Ectodermal cell (in vitro differentiated cells): ENCODE results near the gene UVRAG.

ENCODE experiments used
- H3K27ac ChIP-seq: 2 replicates; pipeline ENCODE4 v1.7.0; 2013; ENCODE audit warnings: mild to moderate bottlenecking, low read depth, low read length; ENCODE audit not compliant: insufficient read depth, poor library complexity, severe bottlenecking
- H3K27me3 ChIP-seq: 2 replicates; pipeline ENCODE4 v1.7.0; 2013; ENCODE audit warnings: mild to moderate bottlenecking, low read length; ENCODE audit not compliant: insufficient read depth, control insufficient read depth, poor library complexity, severe bottlenecking
- H3K36me3 ChIP-seq: one replicate; pipeline ENCODE4 v1.7.0; 2013; ENCODE audit warnings: low read length; ENCODE audit not compliant: control insufficient read depth, insufficient read depth
- H3K4me1 ChIP-seq: one replicate; pipeline ENCODE4 v1.7.0; 2013; ENCODE audit warnings: low read length; ENCODE audit not compliant: control insufficient read depth, insufficient read depth
- H3K4me3 ChIP-seq: 2 replicates; pipeline ENCODE4 v1.7.0; 2013; ENCODE audit warnings: low read depth, low read length, control low read depth; ENCODE audit not compliant: insufficient read depth
- H3K9me3 ChIP-seq: 2 replicates; pipeline ENCODE4 v1.7.0; 2013; ENCODE audit warnings: mild to moderate bottlenecking, low read length, moderate library complexity; ENCODE audit not compliant: control insufficient read depth
- WGBS, 2 experiments: methylation state at CpG; one replicate each; pipeline ENCODE4 v1.1.7; 2013; ENCODE audit warnings: missing lambda C conversion rate in 2 of 2; 5-methylcytosine and 5-hydroxymethylcytosine counted together

UVRAG gene

DNA sequence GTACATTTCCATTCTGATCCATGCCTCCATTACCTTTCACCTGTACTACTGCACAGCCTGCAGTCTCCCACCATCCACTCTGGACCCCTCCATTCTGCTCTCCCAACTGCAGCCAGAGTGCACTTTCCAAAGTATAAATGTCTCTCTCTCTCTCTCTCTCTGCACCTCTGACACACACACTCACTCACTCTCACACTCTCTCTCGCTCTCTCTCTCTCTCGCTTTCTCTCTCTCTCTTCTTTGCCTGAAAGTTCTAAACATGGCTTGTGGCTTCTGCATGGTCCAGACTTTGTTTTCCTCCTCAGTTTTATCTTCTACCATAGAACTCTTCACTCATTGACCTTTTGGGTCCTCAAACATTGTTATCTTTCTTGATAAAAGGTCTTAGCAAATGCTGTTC lies 314.7 kb downstream of the UVRAG start:
- H3K36me3 ChIP-seq, result no peaks in the 10 kb centered on the region
- H3K4me1 ChIP-seq, result no peaks in the 10 kb centered on the region
- H3K4me3 ChIP-seq, result no peak overlapping the region
- no peaks in the 10 kb centered on the region for H3K27me3 ChIP-seq
- no peak overlapping the region for H3K27ac ChIP-seq
- H3K9me3 ChIP-seq, result no peaks in the 10 kb centered on the region
- 93 to 95% methylated on average over 2 of the region's 2 CpGs for WGBS, 2 experiments

DNA sequence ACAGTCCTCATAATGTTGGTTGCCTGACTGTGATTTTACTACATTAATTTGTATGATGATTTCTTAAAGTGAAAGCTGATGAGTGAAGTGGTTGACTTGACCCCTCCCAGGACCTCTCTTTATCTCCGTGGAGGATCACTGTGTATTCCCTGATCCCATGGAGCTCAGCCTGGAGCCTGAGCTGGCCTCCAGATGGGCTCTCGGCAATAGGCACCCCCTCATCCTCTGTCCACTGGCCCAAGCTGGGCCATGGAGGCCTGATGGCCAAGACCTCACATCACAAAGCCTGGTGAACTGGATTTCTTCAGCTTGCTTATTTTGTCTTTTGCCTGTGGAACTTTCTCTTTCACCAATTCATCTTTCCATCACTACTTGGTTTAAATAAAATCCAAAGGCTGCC lies 316.1 kb downstream of the UVRAG start:
- Histone ChIP-seq H3K27me3 (no peaks in the 10 kb centered on the region), H3K4me1 (no peaks in the 10 kb centered on the region), H3K4me3 (no peak overlapping the region), H3K36me3 (no peaks in the 10 kb centered on the region), H3K9me3 (no peaks in the 10 kb centered on the region), H3K27ac (no peak overlapping the region)
- WGBS, 2 experiments, result 82 to 85% methylated on average over 2 of the region's 2 CpGs

DNA sequence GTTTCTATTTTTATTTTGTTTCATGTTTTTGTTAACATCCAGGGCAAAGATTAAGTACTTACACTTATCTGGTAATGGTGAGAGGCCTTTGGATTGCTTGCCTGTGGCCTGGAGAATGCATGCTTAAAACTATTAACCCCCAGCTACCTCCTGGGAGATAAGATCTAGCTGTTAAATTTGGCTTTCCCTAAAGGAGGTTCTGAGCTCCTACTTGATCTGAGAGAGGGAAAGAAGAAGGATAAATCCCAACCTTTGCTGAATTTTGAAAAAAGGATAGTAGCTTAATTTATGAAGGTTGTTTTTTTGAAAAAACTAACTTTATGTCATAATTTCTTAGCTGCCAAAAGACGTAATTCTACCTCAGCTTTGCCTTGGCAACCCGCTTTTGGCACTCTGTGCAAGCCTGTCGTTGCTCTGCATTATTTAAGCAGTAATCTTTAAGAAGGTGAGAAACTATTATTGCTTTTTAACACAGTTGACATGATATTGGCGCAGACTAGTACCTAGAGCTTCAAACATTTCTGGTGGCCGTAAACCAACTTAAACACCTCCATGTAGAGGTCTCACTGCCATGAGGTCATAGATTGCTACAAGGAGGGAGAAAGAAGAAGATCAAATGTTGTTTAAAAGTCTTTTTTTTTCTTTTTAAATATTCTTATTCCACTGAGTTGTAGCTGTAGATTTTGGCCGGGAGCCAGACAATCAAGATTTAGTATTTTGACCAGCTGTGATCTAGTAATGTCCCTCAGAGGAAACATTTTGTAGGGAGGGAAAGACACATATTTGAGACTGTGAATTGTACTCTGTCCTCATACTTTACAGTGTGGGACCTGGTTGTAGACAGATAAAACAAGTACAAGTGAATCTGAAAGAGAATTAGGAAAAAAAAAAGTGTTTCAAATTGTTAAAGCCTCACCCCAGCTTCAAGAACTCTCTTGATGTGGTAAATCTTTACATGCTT lies 316.9 kb downstream of the UVRAG start:
- H3K36me3 ChIP-seq, result no peaks in the 10 kb centered on the region
- 93 to 95% methylated on average over 6 of the region's 6 CpGs for WGBS, 2 experiments
- no peak overlapping the region for H3K4me3 ChIP-seq
- no peak overlapping the region for H3K27ac ChIP-seq
- H3K27me3 ChIP-seq, result no peaks in the 10 kb centered on the region
- H3K9me3 ChIP-seq, result no peaks in the 10 kb centered on the region
- no peaks in the 10 kb centered on the region for H3K4me1 ChIP-seq

DNA sequence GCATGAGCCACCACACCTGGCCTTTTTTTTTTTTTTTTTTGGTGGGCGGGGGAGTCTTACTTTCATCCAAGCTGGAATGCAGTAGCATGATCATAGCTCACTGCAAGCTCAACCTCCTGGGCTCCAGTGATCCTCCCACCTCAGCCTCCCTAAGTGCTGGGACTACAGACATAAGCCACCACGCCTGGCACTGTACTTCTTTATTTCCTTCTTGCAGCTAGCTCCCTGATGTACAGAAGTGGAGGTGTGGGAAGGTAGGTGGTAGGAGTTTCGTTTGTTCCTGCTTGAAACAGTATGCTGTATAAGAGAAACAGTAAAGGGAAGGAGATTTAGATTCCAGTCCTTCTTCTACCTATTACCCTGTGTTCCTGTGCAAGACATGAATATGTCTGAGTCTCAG lies 319.2 kb downstream of the UVRAG start:
- Histone ChIP-seq H3K27me3 (no peaks in the 10 kb centered on the region), H3K36me3 (no peaks in the 10 kb centered on the region), H3K9me3 (no peaks in the 10 kb centered on the region), H3K4me1 (no peaks in the 10 kb centered on the region), H3K4me3 (no peak overlapping the region), H3K27ac (no peak overlapping the region)
- 89 to 90% methylated on average over 3 of the region's 3 CpGs for WGBS, 2 experiments

DNA sequence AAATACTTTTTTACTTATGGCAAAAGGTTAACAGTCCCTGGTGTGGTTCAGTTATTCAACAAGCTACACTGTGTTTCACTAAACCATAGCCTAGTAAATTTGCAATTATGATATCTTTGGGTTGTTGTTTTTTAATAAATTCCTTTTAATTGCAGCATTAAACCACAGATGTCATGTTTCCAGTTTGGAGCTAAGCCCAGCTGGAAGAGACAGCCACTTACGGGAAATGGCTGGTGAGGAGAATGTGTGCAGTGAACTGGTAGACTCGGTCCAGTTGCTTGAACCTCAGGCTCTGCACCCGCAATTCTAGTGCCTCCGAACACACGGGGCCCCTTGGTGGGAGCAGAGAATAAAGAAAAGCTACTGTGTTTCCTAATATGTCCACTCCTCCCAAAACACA lies 320.5 kb downstream of the UVRAG start:
- no peaks in the 10 kb centered on the region for H3K9me3 ChIP-seq
- WGBS, 2 experiments, result 95 to 97% methylated on average over 5 of the region's 5 CpGs
- H3K4me1 ChIP-seq, result no peaks in the 10 kb centered on the region
- H3K4me3 ChIP-seq, result no peak overlapping the region
- H3K27me3 ChIP-seq, result no peaks in the 10 kb centered on the region
- H3K27ac ChIP-seq, result no peak overlapping the region
- no peaks in the 10 kb centered on the region for H3K36me3 ChIP-seq

DNA sequence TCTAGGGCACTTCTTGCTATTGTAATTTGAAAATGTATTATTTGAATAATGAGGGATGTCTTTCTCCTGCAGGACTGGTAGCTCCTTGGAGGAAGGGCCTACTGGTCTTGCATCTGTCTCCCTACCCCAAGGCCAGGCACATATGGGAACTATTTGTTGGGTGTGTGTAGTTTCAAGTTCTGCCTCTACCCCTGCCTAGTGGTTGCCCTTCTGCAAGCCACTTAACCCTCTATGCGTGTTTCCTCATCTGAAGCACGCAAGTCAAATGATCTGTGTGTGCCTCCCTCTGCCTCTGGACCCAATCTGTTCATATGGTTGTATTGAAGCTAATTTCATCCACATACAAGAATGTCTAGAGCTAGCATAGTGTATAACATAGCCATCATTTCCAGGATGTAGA lies 324.3 kb downstream of the UVRAG start:
- WGBS, 2 experiments, result 90 to 95% methylated on average over 2 of the region's 2 CpGs
- H3K27me3 ChIP-seq, result no peaks in the 10 kb centered on the region
- no peaks in the 10 kb centered on the region for H3K9me3 ChIP-seq
- no peak overlapping the region for H3K27ac ChIP-seq
- no peak overlapping the region for H3K4me3 ChIP-seq
- no peaks in the 10 kb centered on the region for H3K36me3 ChIP-seq
- H3K4me1 ChIP-seq, result no peaks in the 10 kb centered on the region

DNA sequence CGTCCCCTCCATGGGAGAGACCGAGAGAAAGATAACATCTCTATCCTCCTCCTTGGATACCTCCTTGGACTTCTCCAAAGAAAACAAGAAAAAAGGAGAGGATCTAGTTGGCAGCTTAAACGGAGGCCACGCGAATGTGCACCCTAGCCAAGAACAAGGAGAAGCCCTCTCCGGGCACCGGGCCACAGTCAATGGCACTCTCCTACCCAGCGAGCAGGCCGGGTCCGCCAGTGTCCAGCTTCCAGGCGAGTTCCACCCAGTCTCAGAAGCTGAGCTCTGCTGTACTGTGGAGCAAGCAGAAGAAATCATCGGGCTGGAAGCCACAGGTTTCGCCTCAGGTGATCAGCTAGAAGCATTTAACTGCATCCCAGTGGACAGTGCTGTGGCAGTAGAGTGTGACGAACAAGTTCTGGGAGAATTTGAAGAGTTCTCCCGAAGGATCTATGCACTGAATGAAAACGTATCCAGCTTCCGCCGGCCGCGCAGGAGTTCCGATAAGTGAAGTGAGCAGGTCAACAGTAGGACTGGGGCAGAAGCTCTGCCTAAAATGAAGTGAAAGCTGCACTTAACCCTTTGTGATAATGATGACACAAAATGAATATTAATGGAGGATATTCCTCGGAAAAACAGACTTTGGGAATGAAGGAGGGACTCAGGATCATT lies 326.0 kb downstream of the UVRAG start:
- Histone ChIP-seq H3K27me3 (no peaks in the 10 kb centered on the region), H3K9me3 (no peaks in the 10 kb centered on the region), H3K36me3 (no peaks in the 10 kb centered on the region), H3K4me1 (no peaks in the 10 kb centered on the region), H3K4me3 (no peak overlapping the region), H3K27ac (no peak overlapping the region)
- 95 to 96% methylated on average over 22 of the region's 22 CpGs for WGBS, 2 experiments

DNA sequence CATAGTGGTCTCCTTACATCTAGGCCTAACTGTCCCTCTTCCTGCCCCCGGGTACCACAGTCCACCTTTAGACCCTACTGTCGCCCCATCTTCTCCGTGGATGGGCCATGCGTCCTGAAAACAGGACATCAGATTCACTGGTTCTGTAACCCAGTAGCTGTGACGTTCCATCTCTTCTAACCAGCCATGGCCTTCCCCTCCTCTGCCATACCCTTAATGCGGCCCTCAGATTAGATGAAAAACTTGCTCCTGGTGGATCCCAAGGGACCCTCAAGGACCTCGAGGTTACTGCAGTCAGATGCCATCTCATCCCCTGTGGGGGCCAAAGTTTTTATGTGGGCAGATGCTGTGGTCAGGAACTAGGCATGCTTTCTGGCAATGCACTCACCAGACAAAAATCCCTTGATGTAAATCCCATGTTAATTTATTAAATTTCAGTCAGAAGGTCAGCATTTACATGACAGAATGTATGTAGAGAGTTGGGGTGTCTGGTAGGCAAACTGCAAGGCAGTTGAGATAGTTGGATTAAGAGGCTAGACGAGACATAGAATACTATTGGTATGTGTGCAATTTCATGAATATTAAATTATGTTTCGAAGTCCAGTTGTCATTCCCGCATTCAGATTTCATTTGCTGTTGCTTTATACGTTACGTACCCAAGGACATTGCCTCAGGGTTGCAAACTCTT lies 327.0 kb downstream of the UVRAG start:
- H3K4me3 ChIP-seq, result no peak overlapping the region
- H3K36me3 ChIP-seq, result no peaks in the 10 kb centered on the region
- no peaks in the 10 kb centered on the region for H3K9me3 ChIP-seq
- no peak overlapping the region for H3K27ac ChIP-seq
- no peaks in the 10 kb centered on the region for H3K4me1 ChIP-seq
- H3K27me3 ChIP-seq, result no peaks in the 10 kb centered on the region
- 95% methylated on average over 10 of the region's 12 CpGs for WGBS, 2 experiments

DNA sequence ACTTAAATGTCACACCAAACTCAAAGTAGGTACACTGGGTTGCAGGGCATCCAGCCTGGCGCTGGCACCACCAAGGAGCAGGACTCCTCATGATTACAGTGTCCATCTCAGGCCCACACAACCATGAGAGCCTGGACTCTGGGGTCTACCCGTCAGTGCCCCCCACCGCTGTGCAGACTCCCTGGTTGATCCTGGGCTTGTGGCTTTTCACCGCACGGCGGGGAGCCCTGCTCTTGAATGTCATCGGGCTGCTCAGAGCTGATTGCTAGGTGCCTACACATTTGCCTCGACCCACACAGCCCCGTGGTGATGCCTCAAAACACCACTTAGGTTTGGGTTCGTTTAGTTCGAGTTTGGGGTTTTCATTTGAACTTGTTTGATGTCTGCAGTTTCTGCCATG lies 328.3 kb downstream of the UVRAG start:
- Histone ChIP-seq H3K4me1 (no peaks in the 10 kb centered on the region), H3K36me3 (no peaks in the 10 kb centered on the region), H3K4me3 (no peak overlapping the region), H3K27me3 (no peaks in the 10 kb centered on the region), H3K9me3 (no peaks in the 10 kb centered on the region), H3K27ac (no peak overlapping the region)
- WGBS, 2 experiments, result 89 to 92% methylated on average over 11 of the region's 11 CpGs

DNA sequence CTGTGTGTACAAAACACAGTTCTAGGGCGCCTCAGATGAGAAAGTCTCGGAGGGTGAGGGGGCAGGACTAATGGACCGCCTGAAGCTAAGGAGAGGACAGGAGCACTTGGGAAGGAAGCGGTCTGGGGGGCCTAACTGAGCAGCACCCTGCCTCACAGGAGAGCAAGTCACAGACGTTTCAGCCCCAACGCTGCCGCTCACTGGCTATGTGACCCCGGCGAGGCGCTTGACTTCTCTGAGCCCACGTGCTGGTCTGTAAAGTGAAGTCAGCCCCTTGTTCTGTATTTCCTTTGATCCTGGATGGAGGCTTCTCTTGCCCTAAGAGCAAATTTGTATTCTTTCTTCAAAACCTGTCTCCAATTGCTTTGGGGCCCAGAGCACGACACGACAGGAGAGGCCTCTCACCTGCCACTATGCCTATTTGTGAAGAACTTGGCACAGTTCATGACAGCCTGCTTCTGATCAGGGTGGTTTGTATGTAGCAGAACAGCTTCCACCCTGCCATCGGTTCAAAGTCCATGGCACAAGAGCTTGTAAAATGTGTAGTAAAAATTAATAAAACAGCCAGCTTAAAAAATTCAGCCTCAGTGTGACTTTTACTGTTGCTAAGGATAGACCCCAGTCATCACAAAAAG lies 332.2 kb downstream of the UVRAG start:
- Histone ChIP-seq H3K36me3 (no peaks in the 10 kb centered on the region), H3K9me3 (no peaks in the 10 kb centered on the region), H3K4me1 (no peaks in the 10 kb centered on the region), H3K27ac (no peak overlapping the region), H3K4me3 (no peak overlapping the region), H3K27me3 (no peaks in the 10 kb centered on the region)
- 93% methylated on average over 14 of the region's 14 CpGs for WGBS, 2 experiments
